Keratinocyte (primary cell): Measurements from ENCODE around the gene PLA2G15. TPM values are rescaled to one million over a fixed set of nuclear protein-coding genes. Genes with fewer than 3 reads are reported as not detected.

Source experiments
- DNase-seq: peaks from one replicate; pipeline ENCODE4 v3.0.0-alpha.2; 2011; ENCODE audit warnings: low read depth, missing footprints, low spot score
- FAIRE-seq: peaks from 2 replicates; lab custom pipeline; 2011; peaks lifted over from hg19 to GRCh38; lab: Jason Lieb, UNC
- H2AFZ ChIP-seq: 2 replicates; pipeline ENCODE4 v1.6.0; 2012; ENCODE audit warnings: low read length, control low read depth, inconsistent platforms; ENCODE audit not compliant: control insufficient read depth
- H3K27ac ChIP-seq: 2 replicates; pipeline ENCODE4 v1.5.1; 2011; ENCODE audit warnings: low read length; ENCODE audit not compliant: control insufficient read depth, insufficient read depth
- H3K27me3 ChIP-seq: 3 replicates; pipeline ENCODE4 v1.6.0; 2011; ENCODE audit warnings: low read length; ENCODE audit not compliant: control insufficient read depth, insufficient read depth; ENCODE audit errors: extremely low read depth
- H3K36me3 ChIP-seq, 2 experiments: 2 replicates in 1 of 2; 3 replicates in 1 of 2; pipeline ENCODE4 v1.5.1; 2011; ENCODE audit warnings: low read length in 2 of 2, mild to moderate bottlenecking in 1 of 2; ENCODE audit not compliant: control insufficient read depth in 2 of 2, insufficient read depth in 2 of 2; ENCODE audit errors: extremely low read depth in 1 of 2
- H3K4me1 ChIP-seq: 3 replicates; pipeline ENCODE4 v1.5.1; 2011; ENCODE audit warnings: low read length; ENCODE audit not compliant: control insufficient read depth, insufficient read depth; ENCODE audit errors: extremely low read depth
- H3K4me2 ChIP-seq: 3 replicates; pipeline ENCODE4 v1.6.0; 2011; ENCODE audit warnings: low read depth, low read length; ENCODE audit not compliant: control insufficient read depth, insufficient read depth; ENCODE audit errors: extremely low read depth
- H3K4me3 ChIP-seq, 3 experiments: fragments of 200-600 bp in 1 of 3; sonication (generic) in 1 of 3; 2 replicates in 2 of 3; 3 replicates in 1 of 3; pipeline ENCODE4 v1.5.1; 2011 to 2016; ENCODE audit warnings: low read length in 3 of 3, mild to moderate bottlenecking in 3 of 3, control low read depth in 2 of 3, inconsistent platforms in 1 of 3, low read depth in 1 of 3, mixed read lengths in 1 of 3, mixed run types in 1 of 3, moderate library complexity in 1 of 3; ENCODE audit not compliant: control insufficient read depth in 2 of 3, insufficient read depth in 2 of 3; ENCODE audit errors: extremely low read depth in 1 of 3
- H3K79me2 ChIP-seq: 2 replicates; pipeline ENCODE4 v1.6.0; 2012; ENCODE audit warnings: low read length; ENCODE audit not compliant: control insufficient read depth, insufficient read depth
- H3K9ac ChIP-seq: 3 replicates; pipeline ENCODE4 v1.6.0; 2011; ENCODE audit warnings: low read length; ENCODE audit not compliant: control insufficient read depth, insufficient read depth; ENCODE audit errors: extremely low read depth
- H3K9me1 ChIP-seq: 3 replicates; pipeline ENCODE4 v1.6.0; 2011; ENCODE audit warnings: low read length; ENCODE audit not compliant: control insufficient read depth, insufficient read depth; ENCODE audit errors: extremely low read depth
- H3K9me3 ChIP-seq: 2 replicates; pipeline ENCODE4 v1.5.1; 2012; ENCODE audit warnings: low read depth, low read length; ENCODE audit not compliant: control insufficient read depth
- H4K20me1 ChIP-seq: 3 replicates; pipeline ENCODE4 v1.6.0; 2011; ENCODE audit warnings: low read length; ENCODE audit not compliant: control insufficient read depth, insufficient read depth; ENCODE audit errors: extremely low read depth
- CTCF ChIP-seq, 3 experiments: IDR thresholded peaks in 1 of 3; conservative IDR thresholded peaks in 1 of 3; optimal IDR thresholded peaks in 1 of 3; 2 replicates in 2 of 3; 3 replicates in 1 of 3; pipeline versions ENCODE3 to v1.5.1; 2011; ENCODE audit warnings: low read length in 3 of 3, mild to moderate bottlenecking in 3 of 3, moderate library complexity in 2 of 3, control low read depth in 1 of 3, inconsistent platforms in 1 of 3; ENCODE audit not compliant: insufficient read depth in 2 of 3; ENCODE audit errors: extremely low read depth in 1 of 3
- EZH2 ChIP-seq: IDR thresholded peaks from one replicate; pipeline ENCODE4 v1.6.1; 2012; ENCODE audit warnings: inconsistent platforms, mild to moderate bottlenecking, low read length, moderate library complexity
- dilution Hi-C: fragments of 300-500 bp; cut with MboI; formaldehyde crosslinking; loops from one replicate; pipeline ENCODE4 v1.7.0; 2020; ENCODE audit warnings: low sequenced_read_pairs; ENCODE audit not compliant: extremely low pct_ligation_motif_present
- polyA plus RNA-seq, 5 experiments: library from polyadenylated mRNA; depleted of rRNA in 3 of 5; stranded (reverse) in 3 of 5; stranded (forward) in 1 of 5; unstranded in 1 of 5; fragments of >200 nt; gene quantifications; 1 replicate in 1 of 5; 2 replicates in 3 of 5; 3 replicates in 1 of 5; pipeline versions ENCODE4 v1.2.1 to v1.2.3, GENCODE V29; 2011 to 2012; ENCODE audit warnings: missing spikeins in 2 of 5, low read depth in 1 of 5, low replicate concordance in 1 of 5

Gene PLA2G15
- polyA plus RNA-seq, 1 donor (not counting 4 experiments of a cell fraction or from before 2014, with no cell fraction given), result 9.2 TPM

GRCh38 chr16:68246121-68246520 lies 948 bp downstream of the PLA2G15 start:
- Histone ChIP-seq H3K9me3 (no peaks in the 10 kb centered on the region), H4K20me1 (no peaks in the 10 kb centered on the region), H3K9me1 (peaks cover 3% of the 10 kb centered on the region), H3K27me3 (no peaks in the 10 kb centered on the region), H3K9ac (no peak overlapping the region), H3K4me1 (peaks cover 18% of the 10 kb centered on the region), H3K79me2 (no peaks in the 10 kb centered on the region), H3K4me2 (peak overlapping the region; percentile 97), H3K4me3 (peak overlapping the region; percentile 94 to 97 (median 96)), H2AFZ (no peak overlapping the region), H3K27ac (no peak overlapping the region), H3K36me3 (peaks cover 0 to 7% of the 10 kb centered on the region in 2 experiments)
- dilution Hi-C loops, result no loop called here
- DNase-seq (no peak), FAIRE-seq (no peak)
- TF ChIP-seq CTCF (optimal IDR thresholded peaks at IDR 0.05 in 1 of 3, IDR thresholded peaks at IDR 0.05 in 1 of 3, conservative IDR thresholded peaks at IDR 0.05 in 1 of 3; ENCODE audit: extremely low read depth in 1 of 3, insufficient read depth in 2 of 3, low read length in 3 of 3) (no peak), EZH2 (no peak)

GRCh38 chr16:68246666-68247065 lies 1.5 kb downstream of the PLA2G15 start:
- Histone ChIP-seq H3K27ac (no peak overlapping the region), H3K36me3 (peaks cover 0 to 7% of the 10 kb centered on the region in 2 experiments), H3K27me3 (no peaks in the 10 kb centered on the region), H3K9ac (no peak overlapping the region), H4K20me1 (no peaks in the 10 kb centered on the region), H3K4me1 (peaks cover 18% of the 10 kb centered on the region), H3K9me3 (no peaks in the 10 kb centered on the region), H3K4me3 (no peak overlapping the region), H3K79me2 (no peaks in the 10 kb centered on the region), H3K4me2 (peak overlapping the region; percentile 25), H3K9me1 (peaks cover 3% of the 10 kb centered on the region), H2AFZ (no peak overlapping the region)
- dilution Hi-C loops, result no loop called here
- TF ChIP-seq EZH2, result no peak
- no peak for TF ChIP-seq CTCF (optimal IDR thresholded peaks at IDR 0.05 in 1 of 3, IDR thresholded peaks at IDR 0.05 in 1 of 3, conservative IDR thresholded peaks at IDR 0.05 in 1 of 3; ENCODE audit: extremely low read depth in 1 of 3, insufficient read depth in 2 of 3, low read length in 3 of 3)
- DNase-seq, result no peak
- FAIRE-seq, result no peak
